Erythroblast (primary cell): ENCODE results near the gene GABRG3.

ENCODE experiments used
- DNase-seq, 2 experiments: peaks; one replicate each; lab custom pipeline; 2025; lab: John Stamatoyannopoulos, UW
- GATA1 ChIP-seq: IDR thresholded peaks from 2 replicates; pipeline ENCODE4 v1.6.1; 2011; ENCODE audit warnings: low read depth, mild to moderate bottlenecking, control low read depth, low read length, moderate library complexity
- POLR2A ChIP-seq: IDR thresholded peaks from 2 replicates; pipeline ENCODE4 v1.6.1; 2011; ENCODE audit warnings: mild to moderate bottlenecking, low read length

GABRG3 gene

DNA sequence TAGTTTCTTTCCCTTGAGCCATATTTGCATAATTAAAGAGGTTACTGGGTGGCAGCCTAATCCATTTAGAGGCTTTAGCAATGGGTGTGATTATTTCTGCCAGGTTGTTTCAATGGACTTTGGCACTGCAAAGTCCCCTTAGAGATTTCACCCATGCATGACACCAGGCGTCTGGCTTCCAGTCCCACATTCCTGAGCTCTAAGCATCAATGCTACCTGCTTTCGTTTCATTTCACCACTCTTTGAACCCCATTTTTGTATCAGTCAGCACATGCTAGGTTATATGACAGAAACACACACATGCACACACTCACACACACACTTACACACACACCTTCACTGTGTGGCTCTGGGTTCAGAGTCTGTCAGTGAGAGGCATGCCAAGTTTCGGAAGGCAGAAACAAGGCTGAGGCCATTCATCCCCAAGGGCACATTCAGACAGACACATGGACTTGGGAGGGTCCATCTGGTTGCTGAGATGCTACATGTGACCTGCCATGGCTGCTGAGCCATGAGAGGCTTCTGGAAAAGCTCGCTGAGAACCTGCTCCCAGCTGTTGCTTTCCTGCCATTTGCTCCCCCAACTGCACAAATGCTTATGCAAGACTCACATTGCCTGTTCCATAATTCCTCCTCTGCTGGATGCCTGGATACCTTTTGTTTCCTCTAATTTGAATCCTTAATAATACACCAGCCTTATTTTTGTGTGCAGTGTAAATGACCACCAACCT, 354.1 kb downstream of the GABRG3 start:
- TF ChIP-seq POLR2A (no peak), GATA1 (no peak)
- no peak for DNase-seq

DNA sequence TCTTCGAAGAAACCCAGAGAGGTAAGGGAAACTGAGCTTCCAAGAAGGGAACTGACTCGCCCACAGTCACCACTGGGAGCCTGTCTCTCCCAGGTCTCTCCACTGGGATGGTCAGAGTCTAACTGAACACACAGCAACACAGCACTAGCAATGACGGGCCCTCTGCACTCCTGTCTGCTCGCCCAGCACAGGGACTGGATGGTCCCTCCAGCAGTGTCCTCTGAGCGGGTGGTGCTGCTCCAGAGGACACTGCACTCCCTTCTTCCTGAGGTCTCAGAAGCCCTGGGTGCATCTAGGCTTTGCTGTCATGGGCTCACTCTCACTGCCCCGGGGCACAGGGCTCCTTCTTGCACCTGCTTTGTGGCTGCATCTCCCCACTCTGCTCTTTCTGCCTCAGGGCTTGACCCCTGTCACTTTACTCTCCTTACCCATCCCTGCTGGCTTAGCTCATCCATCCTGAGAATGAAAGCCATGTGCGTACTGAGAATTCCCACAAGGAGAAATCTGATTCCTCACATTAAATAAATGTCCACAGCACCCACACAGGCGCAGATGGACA, 356.6 kb downstream of the GABRG3 start:
- TF ChIP-seq GATA1 (no peak), POLR2A (no peak)

DNA sequence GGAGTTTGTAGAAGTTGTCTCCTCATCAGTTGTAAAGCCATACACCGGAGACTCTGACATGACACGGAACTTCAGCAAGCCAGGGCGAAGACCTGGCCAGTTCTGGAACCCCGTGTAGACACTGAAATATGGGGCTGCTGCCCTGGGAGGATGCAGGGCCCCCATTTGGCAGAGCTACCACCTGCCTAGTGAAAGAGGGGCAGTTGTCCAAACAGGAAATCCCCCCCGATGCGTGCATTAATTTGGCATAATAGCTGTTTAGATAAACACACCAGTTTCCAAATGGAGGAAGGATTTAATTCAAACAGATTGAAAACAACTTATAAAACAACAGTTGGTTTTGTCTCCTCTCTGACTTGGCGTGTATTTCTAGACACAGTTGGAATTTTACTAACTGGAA, 357.2 kb downstream of the GABRG3 start:
- DNase-seq: no peak
- TF ChIP-seq POLR2A (no peak), GATA1 (no peak)

More for the DNA sequence above, 356.6 kb downstream of the GABRG3 start:
- DNase-seq: no peak

DNA sequence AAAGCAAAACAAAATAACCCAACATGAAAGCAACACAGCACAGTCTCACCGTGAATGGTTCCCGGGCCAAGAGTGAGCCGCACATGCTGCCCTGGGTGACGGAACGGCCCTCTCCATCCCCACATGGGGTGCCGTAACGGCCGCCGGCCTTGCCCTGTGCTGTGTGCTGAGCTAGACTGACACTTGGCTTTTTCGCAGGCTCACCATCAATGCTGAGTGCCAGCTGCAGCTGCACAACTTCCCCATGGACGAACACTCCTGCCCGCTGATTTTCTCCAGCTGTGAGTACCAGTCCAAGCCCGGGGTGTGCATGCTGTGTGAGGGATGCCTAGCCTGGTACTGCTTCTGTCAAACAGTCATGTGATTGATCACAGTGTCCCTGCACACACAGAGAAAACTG, 357.6 kb downstream of the GABRG3 start:
- no peak for TF ChIP-seq GATA1
- no peak for DNase-seq

DNA sequence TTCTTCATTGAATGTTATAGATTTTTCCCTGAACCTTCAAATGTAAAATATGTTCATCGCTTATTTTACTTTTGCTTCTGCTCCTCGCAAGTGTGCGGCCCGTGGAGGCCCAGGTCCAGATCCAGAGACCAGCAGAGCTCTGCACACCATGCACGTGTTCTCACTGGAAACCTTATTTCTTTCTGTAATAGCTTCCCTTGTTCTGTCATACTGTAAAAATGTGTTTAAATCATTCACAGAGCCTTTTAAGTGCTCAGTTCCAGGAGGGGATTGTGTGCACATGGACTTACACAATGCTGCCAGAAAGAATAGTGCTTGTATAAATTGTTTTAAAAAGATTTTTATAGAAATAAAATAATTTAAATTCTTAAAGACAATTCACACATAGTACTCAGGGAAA, 359.3 kb downstream of the GABRG3 start:
- no peak for TF ChIP-seq GATA1
- no peak for TF ChIP-seq POLR2A
- DNase-seq: no peak

DNA sequence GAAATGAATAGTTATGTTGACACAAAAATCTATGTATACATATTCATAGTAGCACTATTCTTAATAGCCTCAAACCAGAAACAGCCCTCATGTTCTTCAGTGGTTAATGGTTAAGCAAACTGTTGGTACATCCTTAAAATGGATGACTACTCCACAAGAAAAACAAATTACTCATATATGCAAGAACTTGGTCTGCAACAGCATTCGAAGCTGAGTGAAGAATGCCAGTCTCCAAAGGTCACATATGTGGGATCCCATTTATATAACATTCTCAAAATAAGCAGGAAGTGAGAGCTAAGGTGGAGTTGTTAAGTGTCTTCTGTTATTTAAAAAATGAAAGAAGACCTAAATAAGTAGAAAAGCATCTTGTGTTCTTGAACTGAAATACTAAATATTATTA, 365.7 kb downstream of the GABRG3 start:
- no peak for TF ChIP-seq GATA1
- no peak for TF ChIP-seq POLR2A
- no peak for DNase-seq

DNA sequence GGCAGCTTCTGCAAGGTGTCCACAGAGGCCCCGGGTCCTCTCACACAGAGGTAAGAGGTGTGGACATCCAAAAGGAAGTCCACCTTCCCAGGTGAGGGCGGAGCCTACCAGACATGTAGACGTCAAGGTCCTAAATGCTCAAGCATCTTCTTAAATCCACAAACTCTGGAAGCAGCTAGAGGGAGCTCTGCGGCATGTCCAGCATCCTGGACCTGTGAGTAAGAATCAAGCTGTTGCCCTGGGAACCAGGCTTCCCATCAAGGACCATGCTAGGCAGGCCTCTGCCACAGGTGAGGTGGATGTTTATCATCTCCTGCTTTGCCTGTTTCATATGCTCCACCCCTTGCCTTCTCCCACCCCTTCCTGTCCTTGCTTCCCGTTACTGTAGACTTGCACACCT, 368.2 kb downstream of the GABRG3 start:
- no peak for DNase-seq
- no peak for TF ChIP-seq GATA1
- TF ChIP-seq POLR2A: no peak

DNA sequence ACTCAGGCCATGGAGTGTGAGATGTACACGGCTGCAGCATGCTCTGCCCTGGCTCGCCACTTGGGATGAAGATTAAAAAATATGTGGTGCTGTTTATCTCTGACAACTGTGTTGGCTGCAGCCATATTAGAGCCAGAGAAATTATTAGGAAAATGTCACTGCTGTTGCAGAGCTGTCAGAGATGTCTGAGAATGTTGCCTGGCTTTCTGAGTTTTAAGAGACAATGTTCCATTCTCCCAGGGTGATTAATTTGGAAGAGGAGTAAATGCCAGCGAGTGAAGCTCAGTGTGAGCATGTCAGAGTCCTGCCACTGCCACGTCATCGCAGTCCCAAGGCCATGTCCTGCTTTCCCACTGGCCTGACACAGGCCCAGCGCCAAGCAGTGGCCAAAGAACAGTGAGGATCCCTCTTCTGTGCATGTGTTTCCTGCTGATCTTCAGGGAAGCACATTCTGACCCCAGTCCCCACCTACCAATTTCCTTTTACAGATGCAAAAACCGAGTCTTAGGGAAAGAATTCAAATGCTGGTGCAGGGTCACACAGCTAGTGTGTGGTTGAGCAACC, 370.9 kb downstream of the GABRG3 start:
- no peak for DNase-seq
- TF ChIP-seq POLR2A (no peak), GATA1 (no peak)

DNA sequence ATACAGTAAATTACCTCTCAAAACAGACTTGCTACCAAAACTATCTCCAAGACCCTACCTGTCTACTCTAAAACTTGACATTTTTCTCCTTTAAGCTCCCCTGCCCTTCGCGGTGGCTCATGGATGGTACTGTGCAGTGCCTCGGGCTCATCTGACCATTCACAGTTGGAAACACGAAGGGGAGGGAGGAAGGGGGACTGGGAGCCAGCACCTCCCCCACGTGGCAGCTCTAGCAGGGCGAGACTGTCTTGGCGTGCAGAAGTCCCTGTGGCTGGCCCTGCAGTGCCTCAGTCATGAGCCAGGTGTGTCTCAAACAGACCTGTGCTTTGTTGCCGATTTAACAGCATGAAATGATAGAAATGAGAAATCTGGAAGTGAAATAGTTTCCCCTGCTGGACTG, 372.0 kb downstream of the GABRG3 start:
- TF ChIP-seq GATA1: no peak
- TF ChIP-seq POLR2A: no peak
- no peak for DNase-seq

DNA sequence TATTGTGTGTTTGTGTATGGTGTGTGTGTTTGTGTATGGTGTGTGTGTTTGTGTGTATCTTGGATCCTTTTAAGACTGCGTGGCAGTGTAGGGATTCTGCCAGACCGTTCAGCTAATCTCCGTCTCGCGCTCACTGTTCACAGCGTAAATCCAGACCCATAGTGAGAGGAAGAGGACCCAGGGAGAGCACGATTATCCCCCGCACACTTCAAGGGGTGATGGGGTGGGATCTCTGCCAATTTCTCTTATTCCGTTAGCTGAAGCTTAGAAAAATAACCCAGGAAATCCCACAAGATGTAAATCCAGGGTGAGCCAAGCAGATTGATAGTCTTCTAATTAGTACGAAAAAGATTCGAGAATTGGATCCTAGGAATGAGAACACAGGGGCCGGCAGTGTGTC, 381.2 kb downstream of the GABRG3 start:
- TF ChIP-seq GATA1 (no peak), POLR2A (no peak)
- peak in 1 of 2 experiments; percentile 2 for DNase-seq

DNA sequence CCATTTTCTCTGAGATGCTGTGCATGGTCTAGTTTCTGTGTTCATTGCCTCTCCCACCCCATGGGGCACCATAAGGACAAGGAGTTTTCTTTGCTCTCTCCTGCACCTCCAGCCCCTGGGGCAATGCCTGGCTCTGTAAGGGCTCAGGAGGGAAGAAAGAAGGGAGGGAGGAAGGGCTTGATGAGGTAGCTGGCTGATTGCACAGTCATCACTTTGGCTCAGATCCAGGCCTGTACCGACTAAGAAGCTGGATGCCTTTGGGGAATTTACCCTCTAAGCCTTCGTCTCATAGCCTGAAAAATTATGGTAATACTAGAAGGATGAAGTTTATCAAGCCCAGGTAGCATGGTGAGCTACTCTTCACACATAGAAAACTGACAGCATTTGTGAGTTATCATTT, 382.9 kb downstream of the GABRG3 start:
- TF ChIP-seq POLR2A (no peak), GATA1 (no peak)
- DNase-seq: peak in 1 of 2 experiments; percentile 1

DNA sequence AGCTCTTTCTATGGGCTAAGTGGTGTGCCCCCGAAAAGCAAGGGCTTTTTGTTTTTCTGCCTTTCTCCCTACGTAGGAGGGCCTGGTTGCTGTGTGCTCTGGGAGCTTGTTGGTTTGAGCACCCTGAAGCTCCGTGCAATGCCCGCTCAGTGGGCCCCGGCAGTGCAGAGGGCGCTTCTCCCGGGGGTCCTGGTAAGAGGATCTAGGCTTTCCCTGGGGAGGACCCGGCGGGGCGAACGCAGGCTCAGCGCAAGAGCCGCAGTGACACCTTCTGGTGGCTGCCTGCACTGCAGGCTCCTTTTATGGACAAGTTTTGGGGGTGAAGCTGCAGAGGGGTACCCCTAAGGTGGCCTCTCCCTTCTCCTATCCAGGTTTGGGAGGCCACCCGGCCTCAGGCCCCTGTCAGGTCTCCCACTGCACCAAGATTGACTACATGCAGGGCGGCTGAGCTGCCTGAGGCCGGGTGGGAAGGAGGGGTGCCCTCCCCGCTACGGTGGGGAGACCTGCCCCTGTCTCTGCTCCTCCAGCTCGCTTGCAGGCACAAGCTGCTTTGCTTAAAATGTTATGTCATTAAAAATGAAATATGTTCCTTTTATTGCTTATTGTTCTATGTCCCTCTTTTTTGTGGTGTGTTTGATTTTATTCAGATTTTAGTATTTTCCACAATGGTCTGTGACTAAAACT, 387.9 kb downstream of the GABRG3 start:
- peak; percentile 1 to 17 for DNase-seq
- TF ChIP-seq POLR2A (no peak), GATA1 (no peak)

DNA sequence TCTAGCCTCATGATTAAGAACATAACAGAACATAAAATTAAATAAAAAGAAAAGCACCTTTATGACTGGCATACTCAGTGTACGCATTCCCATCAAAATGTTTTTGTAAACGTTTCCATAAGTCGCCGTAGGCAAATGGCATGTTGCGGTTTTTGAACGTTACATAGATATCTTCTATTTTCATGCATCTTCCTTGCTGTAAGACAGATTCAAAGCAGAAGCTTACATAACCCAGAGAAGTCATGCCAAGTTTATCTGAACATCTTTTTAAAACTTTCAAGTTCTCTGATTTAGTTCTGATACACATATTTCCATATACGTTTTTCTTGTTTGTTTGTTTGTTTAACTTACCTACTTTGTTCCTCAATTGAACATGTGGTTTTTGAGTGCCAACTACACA, 388.6 kb downstream of the GABRG3 start:
- no peak for TF ChIP-seq POLR2A
- no peak for TF ChIP-seq GATA1
- no peak for DNase-seq

DNA sequence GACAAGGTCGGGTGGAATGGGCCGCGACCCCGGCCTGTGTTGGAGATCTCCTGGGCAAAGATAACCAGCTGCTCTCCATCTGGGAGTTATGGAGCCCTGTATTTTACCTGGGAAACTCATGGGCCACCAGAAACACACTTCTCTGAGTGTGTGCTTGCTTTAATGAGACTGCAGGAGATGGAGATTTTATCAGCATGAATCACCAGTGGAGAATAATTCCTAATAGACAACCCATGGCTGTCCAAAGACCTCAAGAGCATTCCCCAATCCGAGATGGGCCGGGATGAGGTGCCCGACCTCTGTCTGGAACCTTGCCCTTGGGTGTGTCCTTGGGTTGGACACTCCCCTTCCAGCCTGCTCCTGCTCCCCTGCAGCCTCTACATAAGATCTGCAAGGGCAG, 389.3 kb downstream of the GABRG3 start:
- no peak for TF ChIP-seq POLR2A
- no peak for TF ChIP-seq GATA1
- DNase-seq: no peak

DNA sequence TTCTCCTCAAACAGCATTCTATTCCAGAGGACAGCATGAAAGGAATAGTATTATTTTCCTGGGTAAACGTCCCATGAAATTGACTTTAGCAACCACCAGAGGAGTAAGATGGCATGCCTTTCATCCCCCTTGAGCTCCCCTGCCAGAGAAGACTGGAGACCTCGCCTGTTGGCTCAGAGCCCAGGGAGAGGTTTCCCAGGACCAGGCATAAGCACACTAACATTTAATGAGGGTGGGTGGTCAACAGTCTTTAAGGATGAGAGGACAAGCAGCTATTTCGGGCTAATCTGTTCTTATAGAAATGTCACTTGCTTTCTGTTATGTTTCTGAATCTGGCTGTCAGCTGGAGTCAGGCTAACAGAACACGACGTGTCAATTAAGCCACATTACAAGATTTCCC, 390.5 kb downstream of the GABRG3 start:
- DNase-seq: no peak
- TF ChIP-seq GATA1 (no peak), POLR2A (no peak)
